Progenitor cell of endocrine pancreas (in vitro differentiated cells): Measurements from ENCODE around the gene SGPL1. TPM values are rescaled to one million over a fixed set of nuclear protein-coding genes. Genes with fewer than 3 reads are reported as not detected.

Experiments
- DNase-seq: peaks from one replicate; pipeline ENCODE4 v3.0.0; 2021; ENCODE audit warnings: low spot score; ENCODE audit not compliant: unreplicated experiment
- H3K27ac Mint-ChIP-seq: 2 replicates; pipeline ENCODE4 v1.8.0; 2021; ENCODE audit warnings: mild to moderate bottlenecking, moderate library complexity, mixed read lengths
- H3K27me3 Mint-ChIP-seq: 2 replicates; pipeline ENCODE4 v1.8.0; 2021; ENCODE audit warnings: mixed read lengths
- H3K36me3 Mint-ChIP-seq: 2 replicates; pipeline ENCODE4 v1.8.0; 2022; ENCODE audit warnings: mixed read lengths; ENCODE audit not compliant: insufficient read depth
- H3K4me1 Mint-ChIP-seq: 2 replicates; pipeline ENCODE4 v1.8.0; 2021; ENCODE audit warnings: low read depth, mixed read lengths
- H3K4me3 Mint-ChIP-seq: 2 replicates; pipeline ENCODE4 v1.8.0; 2021; ENCODE audit warnings: low read depth, mild to moderate bottlenecking, moderate library complexity, mixed read lengths
- H3K9me3 Mint-ChIP-seq: 2 replicates; pipeline ENCODE4 v1.8.0; 2021; ENCODE audit warnings: low read depth, mixed read lengths
- CTCF ChIP-seq: fragments of 200-600 bp; sonication (generic); IDR thresholded peaks from one replicate; pipeline ENCODE4 v1.5.0; 2021; ENCODE audit warnings: antibody characterized with exemption, mild to moderate bottlenecking; ENCODE audit not compliant: unreplicated experiment
- total RNA-seq: library from RNA; stranded (reverse); gene quantifications from 2 replicates; pipeline ENCODE4 v1.2.1, GENCODE V29; 2021

SGPL1 gene
- total RNA-seq, 1 donor from 2014 or later, result 82.1 TPM

GRCh38 chr10:70838270-70838805, 22.6 kb downstream of the SGPL1 start:
- Mint-ChIP-seq H3K36me3 (peaks cover 41% of the 10 kb centered on the region), H3K27me3 (no peaks in the 10 kb centered on the region), H3K4me1 (peaks cover 5% of the 10 kb centered on the region), H3K9me3 (peaks cover 6% of the 10 kb centered on the region), H3K4me3 (no peak overlapping the region), H3K27ac (no peak overlapping the region)
- TF ChIP-seq CTCF, result no peak
- DNase-seq, result no peak

- no peak for DNase-seq
- no peak overlapping the region for H3K4me3 Mint-ChIP-seq
- TF ChIP-seq CTCF, result no peak
- peaks cover 6% of the 10 kb centered on the region for H3K9me3 Mint-ChIP-seq
- H3K4me1 Mint-ChIP-seq, result peaks cover 27% of the 10 kb centered on the region
- H3K36me3 Mint-ChIP-seq, result peaks cover 45% of the 10 kb centered on the region
- no peaks in the 10 kb centered on the region for H3K27me3 Mint-ChIP-seq
- no peak overlapping the region for H3K27ac Mint-ChIP-seq
Observed at GRCh38 chr10:70840836-70841235, 25.1 kb downstream of the SGPL1 start.

GRCh38 chr10:70843333-70843732, 27.6 kb downstream of the SGPL1 start:
- H3K9me3 Mint-ChIP-seq, result peaks cover 3% of the 10 kb centered on the region
- no peaks in the 10 kb centered on the region for H3K27me3 Mint-ChIP-seq
- no peak overlapping the region for H3K4me3 Mint-ChIP-seq
- peaks cover 29% of the 10 kb centered on the region for H3K36me3 Mint-ChIP-seq
- H3K27ac Mint-ChIP-seq, result no peak overlapping the region
- peaks cover 34% of the 10 kb centered on the region for H3K4me1 Mint-ChIP-seq
- no peak for DNase-seq
- no peak for TF ChIP-seq CTCF

GRCh38 chr10:70843776-70844489, 28.2 kb downstream of the SGPL1 start:
- no peak for TF ChIP-seq CTCF
- Mint-ChIP-seq H3K9me3 (peaks cover 3% of the 10 kb centered on the region), H3K4me3 (no peak overlapping the region), H3K36me3 (peaks cover 31% of the 10 kb centered on the region), H3K27me3 (no peaks in the 10 kb centered on the region), H3K4me1 (peaks cover 34% of the 10 kb centered on the region), H3K27ac (no peak overlapping the region)
- DNase-seq, result no peak

GRCh38 chr10:70845256-70845655, 29.5 kb downstream of the SGPL1 start:
- no peak for TF ChIP-seq CTCF
- Mint-ChIP-seq H3K27me3 (no peaks in the 10 kb centered on the region), H3K36me3 (peaks cover 41% of the 10 kb centered on the region), H3K27ac (peak overlapping the region; percentile 84), H3K9me3 (peaks cover 3% of the 10 kb centered on the region), H3K4me1 (peaks cover 34% of the 10 kb centered on the region), H3K4me3 (no peak overlapping the region)
- DNase-seq, result no peak
